Measurements from ENCODE around the gene MIPEP.

Gene MIPEP

GRCh38 chr13:23919006-23919405 lies 29.8 kb upstream of the MIPEP start (continued):
- TF ChIP-seq REST (tag by site-specific recombination; IDR thresholded peaks at IDR 0.05) (no peak), ZNF184 (tag by site-specific recombination; IDR thresholded peaks at IDR 0.05) (no peak)

DNA sequence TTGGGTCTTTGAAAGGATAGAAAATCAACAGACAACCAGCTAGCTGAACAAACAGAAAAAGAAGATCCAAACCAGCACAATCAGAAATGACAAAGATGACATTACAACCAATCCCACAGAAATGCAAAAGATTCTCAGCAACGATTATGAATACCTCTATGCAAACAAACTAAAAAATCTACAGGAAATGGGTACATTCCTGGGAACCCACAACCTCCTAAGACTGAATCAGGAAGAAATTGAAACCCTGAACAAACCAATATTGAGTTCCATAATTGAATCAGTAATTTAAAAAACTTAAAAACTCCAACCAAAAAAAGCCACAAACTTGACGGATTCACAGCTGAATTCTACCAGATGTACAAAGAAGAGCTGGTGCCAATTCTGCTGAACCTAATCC lies 29.0 kb upstream of the MIPEP start:
- TF ChIP-seq, protein P1, sequence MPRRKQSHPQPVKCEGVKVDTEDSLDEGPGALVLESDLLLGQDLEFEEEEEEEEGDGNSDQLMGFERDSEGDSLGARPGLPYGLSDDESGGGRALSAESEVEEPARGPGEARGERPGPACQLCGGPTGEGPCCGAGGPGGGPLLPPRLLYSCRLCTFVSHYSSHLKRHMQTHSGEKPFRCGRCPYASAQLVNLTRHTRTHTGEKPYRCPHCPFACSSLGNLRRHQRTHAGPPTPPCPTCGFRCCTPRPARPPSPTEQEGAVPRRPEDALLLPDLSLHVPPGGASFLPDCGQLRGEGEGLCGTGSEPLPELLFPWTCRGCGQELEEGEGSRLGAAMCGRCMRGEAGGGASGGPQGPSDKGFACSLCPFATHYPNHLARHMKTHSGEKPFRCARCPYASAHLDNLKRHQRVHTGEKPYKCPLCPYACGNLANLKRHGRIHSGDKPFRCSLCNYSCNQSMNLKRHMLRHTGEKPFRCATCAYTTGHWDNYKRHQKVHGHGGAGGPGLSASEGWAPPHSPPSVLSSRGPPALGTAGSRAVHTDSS (tag by site-specific recombination; IDR thresholded peaks at IDR 0.05), result no peak
- no peak for TF ChIP-seq ZBTB21 (tag by site-specific recombination; IDR thresholded peaks at IDR 0.05)
- no peak overlapping the region for H3K4me3 ChIP-seq (ENCODE audit: low read depth, low read length)
- no peaks in the 10 kb centered on the region for H3K4me1 ChIP-seq (ENCODE audit: control insufficient read depth, insufficient read depth, low read length)
- no peaks in the 10 kb centered on the region for H3K9me3 ChIP-seq (ENCODE audit: control insufficient read depth, insufficient read depth, low read depth, low read length)
- POLR2A ChIA-PET, result no interaction called here
- H3K36me3 ChIP-seq (ENCODE audit: control insufficient read depth in 2 of 2, insufficient read depth in 1 of 2, low read length in 2 of 2), result no peaks in the 10 kb centered on the region
- CTCF ChIA-PET, result interaction anchor here (1.0 to 1.3 kb wide), 2 partner anchors 12 to 43 kb away, joined by 3 to 7 read pairs; no protein-coding TSS in a partner anchor
- no peak overlapping the region for H3K27ac ChIP-seq (ENCODE audit: extremely low read depth, low read depth, low read length)

DNA sequence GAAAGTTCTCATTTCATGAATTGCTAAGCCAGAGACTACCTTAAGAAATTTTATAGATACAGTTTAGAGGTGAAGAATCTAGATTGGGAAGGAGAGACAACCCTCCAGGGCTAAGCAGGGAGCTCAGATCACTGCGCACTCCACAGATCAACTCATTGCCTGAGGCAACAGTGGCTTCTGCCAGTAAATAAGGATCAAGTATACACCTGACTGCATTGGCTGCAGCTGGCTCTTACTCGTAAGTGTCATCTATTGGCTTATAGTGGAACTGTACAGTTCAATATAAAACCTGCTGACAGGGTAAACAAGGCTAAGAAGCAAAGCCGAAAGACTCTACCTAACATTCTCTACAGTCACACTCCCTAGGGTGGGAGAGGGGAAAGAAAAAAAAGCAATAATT lies 26.1 kb upstream of the MIPEP start:
- TF ChIP-seq ZNF416 (tag by site-specific recombination; IDR thresholded peaks at IDR 0.05) (no peak), SP2 (tag by site-specific recombination; IDR thresholded peaks at IDR 0.05) (no peak), ZBTB7A (tag by site-specific recombination; IDR thresholded peaks at IDR 0.05; ENCODE audit: low read depth) (no peak), ZNF830 (tag by site-specific recombination; IDR thresholded peaks at IDR 0.05; ENCODE audit: low read depth) (no peak), GLIS1 (tag by site-specific recombination; IDR thresholded peaks at IDR 0.05) (no peak), ZNF776 (tag by site-specific recombination; IDR thresholded peaks at IDR 0.05; ENCODE audit: borderline replicate concordance) (no peak), ZNF549 (tag by site-specific recombination; IDR thresholded peaks at IDR 0.05) (no peak), ZNF202 (tag by site-specific recombination; IDR thresholded peaks at IDR 0.05; ENCODE audit: borderline replicate concordance) (no peak), ZNF658 (tag by site-specific recombination; IDR thresholded peaks at IDR 0.05) (no peak), SCRT1 (tag by site-specific recombination; IDR thresholded peaks at IDR 0.05; ENCODE audit: borderline replicate concordance) (no peak), SALL2 (tag by site-specific recombination; IDR thresholded peaks at IDR 0.05; ENCODE audit: borderline replicate concordance) (no peak), ZNF394 (tag by site-specific recombination; IDR thresholded peaks at IDR 0.05; ENCODE audit: borderline replicate concordance) (no peak), ZNF148 (tag by site-specific recombination; IDR thresholded peaks at IDR 0.05; ENCODE audit: borderline replicate concordance) (no peak), ZEB2 (tag by site-specific recombination; IDR thresholded peaks at IDR 0.05) (no peak), ZNF777 (tag by site-specific recombination; IDR thresholded peaks at IDR 0.05; ENCODE audit: borderline replicate concordance) (no peak)
- TF ChIP-seq, protein P2, sequence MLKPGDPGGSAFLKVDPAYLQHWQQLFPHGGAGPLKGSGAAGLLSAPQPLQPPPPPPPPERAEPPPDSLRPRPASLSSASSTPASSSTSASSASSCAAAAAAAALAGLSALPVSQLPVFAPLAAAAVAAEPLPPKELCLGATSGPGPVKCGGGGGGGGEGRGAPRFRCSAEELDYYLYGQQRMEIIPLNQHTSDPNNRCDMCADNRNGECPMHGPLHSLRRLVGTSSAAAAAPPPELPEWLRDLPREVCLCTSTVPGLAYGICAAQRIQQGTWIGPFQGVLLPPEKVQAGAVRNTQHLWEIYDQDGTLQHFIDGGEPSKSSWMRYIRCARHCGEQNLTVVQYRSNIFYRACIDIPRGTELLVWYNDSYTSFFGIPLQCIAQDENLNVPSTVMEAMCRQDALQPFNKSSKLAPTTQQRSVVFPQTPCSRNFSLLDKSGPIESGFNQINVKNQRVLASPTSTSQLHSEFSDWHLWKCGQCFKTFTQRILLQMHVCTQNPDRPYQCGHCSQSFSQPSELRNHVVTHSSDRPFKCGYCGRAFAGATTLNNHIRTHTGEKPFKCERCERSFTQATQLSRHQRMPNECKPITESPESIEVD (tag by site-specific recombination; IDR thresholded peaks at IDR 0.05), result no peak
- H3K9me3 ChIP-seq (ENCODE audit: control insufficient read depth, insufficient read depth, low read depth, low read length), result no peaks in the 10 kb centered on the region
- H3K4me1 ChIP-seq (ENCODE audit: control insufficient read depth, insufficient read depth, low read length), result no peaks in the 10 kb centered on the region
- POLR2A ChIA-PET, result no interaction called here
- H3K4me3 ChIP-seq (ENCODE audit: low read depth, low read length), result no peak overlapping the region
- CTCF ChIA-PET, result interaction anchor here (0.5 to 1.0 kb wide), 2 partner anchors 37 to 665 kb away, joined by 3 to 4 read pairs; no protein-coding TSS in a partner anchor
- H3K27ac ChIP-seq (ENCODE audit: extremely low read depth, low read depth, low read length), result no peak overlapping the region
- no peaks in the 10 kb centered on the region for H3K36me3 ChIP-seq (ENCODE audit: control insufficient read depth in 2 of 2, insufficient read depth in 1 of 2, low read length in 2 of 2)

All from HEK293 (cell line).